Astrocyte (in vitro differentiated cells and primary cell): ENCODE measurements around the gene TMEM237.

ENCODE experiments used
- EZH2 ChIP-seq: IDR thresholded peaks from 2 replicates; pipeline ENCODE4 v1.6.1; 2012; ENCODE audit warnings: mild to moderate bottlenecking, low read length, inconsistent platforms; ENCODE audit not compliant: insufficient read depth
- TF ChIP-seq, protein P1 (sequence below): IDR thresholded peaks from 2 replicates; pipeline ENCODE4 v1.5.1; 2011; ENCODE audit warnings: low read depth, mild to moderate bottlenecking, inconsistent platforms, low read length, moderate library complexity; ENCODE audit not compliant: insufficient read depth

DNA sequence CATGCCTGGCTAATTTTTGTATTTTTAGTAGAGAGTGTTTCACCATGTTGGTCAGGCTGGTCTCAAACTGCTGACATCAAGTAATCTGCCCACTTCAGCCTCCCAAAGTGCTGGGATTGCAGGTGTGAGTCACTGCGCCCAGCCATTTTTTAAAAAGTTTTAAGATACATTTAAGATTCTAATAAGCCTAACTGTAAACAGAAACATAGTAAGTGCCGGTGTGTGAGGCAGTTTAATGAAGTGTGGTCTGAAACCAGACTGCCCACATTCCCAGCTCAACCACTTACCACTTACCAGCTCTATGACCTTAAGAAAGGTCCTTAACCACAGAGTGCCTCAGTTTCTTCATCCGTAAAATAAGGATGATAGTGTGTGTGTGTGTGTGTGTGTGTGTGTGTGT, 42.4 kb downstream of the TMEM237 start:
- TF ChIP-seq, protein P1, sequence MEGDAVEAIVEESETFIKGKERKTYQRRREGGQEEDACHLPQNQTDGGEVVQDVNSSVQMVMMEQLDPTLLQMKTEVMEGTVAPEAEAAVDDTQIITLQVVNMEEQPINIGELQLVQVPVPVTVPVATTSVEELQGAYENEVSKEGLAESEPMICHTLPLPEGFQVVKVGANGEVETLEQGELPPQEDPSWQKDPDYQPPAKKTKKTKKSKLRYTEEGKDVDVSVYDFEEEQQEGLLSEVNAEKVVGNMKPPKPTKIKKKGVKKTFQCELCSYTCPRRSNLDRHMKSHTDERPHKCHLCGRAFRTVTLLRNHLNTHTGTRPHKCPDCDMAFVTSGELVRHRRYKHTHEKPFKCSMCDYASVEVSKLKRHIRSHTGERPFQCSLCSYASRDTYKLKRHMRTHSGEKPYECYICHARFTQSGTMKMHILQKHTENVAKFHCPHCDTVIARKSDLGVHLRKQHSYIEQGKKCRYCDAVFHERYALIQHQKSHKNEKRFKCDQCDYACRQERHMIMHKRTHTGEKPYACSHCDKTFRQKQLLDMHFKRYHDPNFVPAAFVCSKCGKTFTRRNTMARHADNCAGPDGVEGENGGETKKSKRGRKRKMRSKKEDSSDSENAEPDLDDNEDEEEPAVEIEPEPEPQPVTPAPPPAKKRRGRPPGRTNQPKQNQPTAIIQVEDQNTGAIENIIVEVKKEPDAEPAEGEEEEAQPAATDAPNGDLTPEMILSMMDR: no peak
- no peak for TF ChIP-seq EZH2
